HG02938 (cell line): Measurements from ENCODE around the gene DOCK8.
"Not testable (repeated sequence)": the region's sequence is repeated elsewhere in the genome, so short reads cannot be mapped to it uniquely, and the experiment has no call there.

Experiments used
- ATAC-seq: cut with Tn5 transposase; IDR thresholded peaks from one replicate; pipeline ENCODE4 v1.9.1; 2021; ENCODE audit warnings: mild to moderate bottlenecking, moderate library complexity; ENCODE audit not compliant: unreplicated experiment

Gene DOCK8

GRCh38 chr9:405341-405740, 190.7 kb downstream of the DOCK8 start:
- ATAC-seq: no peak

- ATAC-seq: no peak
Observed at GRCh38 chr9:406886-407654, 192.4 kb downstream of the DOCK8 start.

DNA sequence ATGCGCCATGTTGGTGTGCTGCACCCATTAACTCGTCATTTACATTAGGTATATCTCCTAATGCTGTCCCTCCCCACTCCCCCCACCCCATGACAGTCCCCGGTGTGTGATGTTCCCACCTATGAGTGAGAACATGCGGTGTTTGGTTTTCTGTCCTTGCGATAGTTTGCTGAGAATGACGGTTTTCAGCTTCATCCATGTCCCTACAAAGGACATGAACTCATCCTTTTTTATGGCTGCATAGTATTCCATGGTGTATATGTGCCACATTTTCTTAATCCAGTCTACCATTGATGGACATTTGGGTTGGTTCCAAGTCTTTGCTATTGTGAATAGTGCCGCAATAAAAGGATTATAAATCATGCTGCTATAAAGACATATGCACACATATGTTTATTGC, 195.0 kb downstream of the DOCK8 start:
- ATAC-seq: not testable (repeated sequence)

- ATAC-seq: no peak
Observed at GRCh38 chr9:414595-414994, 199.9 kb downstream of the DOCK8 start.

- no peak for ATAC-seq
Observed at GRCh38 chr9:419571-420171, 205.0 kb downstream of the DOCK8 start.

DNA sequence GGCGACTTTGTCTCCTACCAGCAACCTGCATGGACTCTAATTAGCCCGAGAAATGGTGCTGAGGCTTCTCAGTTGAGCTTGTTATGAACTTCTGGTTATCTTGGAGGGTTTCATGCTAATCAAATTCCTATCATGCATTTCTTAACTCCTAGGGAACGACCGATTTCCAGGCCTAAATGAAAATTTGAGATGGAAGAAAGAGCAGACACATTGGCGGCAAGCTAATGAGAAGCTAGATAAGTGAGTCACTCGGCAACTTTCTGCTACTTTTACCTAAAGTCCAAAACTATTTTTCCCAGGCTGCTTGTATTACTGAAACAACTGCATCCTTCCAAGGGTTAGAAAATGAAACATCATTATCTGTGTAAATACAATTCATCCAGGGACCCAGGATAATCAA, 207.2 kb downstream of the DOCK8 start:
- no peak for ATAC-seq

DNA sequence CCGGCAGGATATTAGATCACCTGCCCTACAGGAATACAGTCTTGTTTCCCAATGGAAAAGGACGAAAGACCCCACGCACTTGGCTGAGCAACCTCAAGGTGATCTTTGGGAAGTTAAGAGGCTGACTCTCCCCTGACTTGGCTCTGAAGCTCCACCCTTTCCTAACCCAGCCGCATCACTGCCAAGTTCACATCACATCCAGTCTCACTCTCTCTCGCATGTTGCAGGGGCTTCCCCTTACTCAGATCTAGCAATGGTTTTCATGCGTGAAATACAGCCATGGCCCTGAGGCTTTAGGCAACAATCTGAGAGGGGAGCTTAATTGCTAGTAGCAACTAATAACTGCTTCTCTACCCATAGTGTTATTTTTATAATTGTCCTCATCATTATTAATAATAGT, 211.6 kb downstream of the DOCK8 start:
- no peak for ATAC-seq

- ATAC-seq: no peak
Observed at GRCh38 chr9:426976-427375, 212.3 kb downstream of the DOCK8 start.

DNA sequence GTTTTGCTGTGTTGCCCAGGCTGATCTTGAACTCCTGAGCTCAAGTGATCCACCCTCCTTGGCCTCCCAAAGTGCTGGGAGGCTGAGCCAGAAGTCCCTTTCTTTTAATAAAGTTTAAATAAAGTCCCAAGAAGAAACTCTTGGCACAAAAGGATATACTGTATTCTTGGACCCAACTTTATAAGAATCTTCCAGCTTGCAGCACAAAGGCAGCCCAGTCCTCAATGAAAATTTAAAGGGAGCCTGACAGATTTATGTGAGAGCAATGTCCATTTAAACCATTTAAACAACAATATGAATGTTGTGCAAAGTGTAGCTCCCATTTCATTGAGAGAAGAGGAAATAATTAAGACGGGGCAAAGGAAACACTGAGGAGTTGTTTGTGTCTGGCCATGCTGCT, 217.0 kb downstream of the DOCK8 start:
- no peak for ATAC-seq

GRCh38 chr9:436482-436881, 221.8 kb downstream of the DOCK8 start:
- ATAC-seq: no peak

DNA sequence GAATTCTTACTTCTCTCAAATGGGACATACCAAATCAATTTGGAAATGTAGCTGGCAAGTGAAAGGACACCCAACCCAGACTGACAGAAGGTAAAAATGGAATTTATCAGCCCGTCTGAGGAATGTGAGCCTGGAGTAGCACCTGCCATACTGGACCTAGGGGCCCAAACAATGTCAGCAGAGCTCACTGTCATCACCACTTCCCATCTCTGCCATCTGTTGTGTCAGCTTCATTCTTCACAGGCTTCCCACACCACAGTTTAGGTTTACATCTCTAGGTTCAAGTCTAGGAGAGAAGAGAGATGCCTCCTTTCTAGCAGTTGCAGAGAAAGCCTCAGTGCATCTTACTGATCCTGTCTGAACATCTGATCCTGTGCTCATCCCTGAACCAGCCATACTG, 222.4 kb downstream of the DOCK8 start:
- ATAC-seq: no peak

- ATAC-seq: no peak
Observed at GRCh38 chr9:437574-438001, 222.9 kb downstream of the DOCK8 start.

GRCh38 chr9:438066-438465, 223.4 kb downstream of the DOCK8 start:
- no peak for ATAC-seq

DNA sequence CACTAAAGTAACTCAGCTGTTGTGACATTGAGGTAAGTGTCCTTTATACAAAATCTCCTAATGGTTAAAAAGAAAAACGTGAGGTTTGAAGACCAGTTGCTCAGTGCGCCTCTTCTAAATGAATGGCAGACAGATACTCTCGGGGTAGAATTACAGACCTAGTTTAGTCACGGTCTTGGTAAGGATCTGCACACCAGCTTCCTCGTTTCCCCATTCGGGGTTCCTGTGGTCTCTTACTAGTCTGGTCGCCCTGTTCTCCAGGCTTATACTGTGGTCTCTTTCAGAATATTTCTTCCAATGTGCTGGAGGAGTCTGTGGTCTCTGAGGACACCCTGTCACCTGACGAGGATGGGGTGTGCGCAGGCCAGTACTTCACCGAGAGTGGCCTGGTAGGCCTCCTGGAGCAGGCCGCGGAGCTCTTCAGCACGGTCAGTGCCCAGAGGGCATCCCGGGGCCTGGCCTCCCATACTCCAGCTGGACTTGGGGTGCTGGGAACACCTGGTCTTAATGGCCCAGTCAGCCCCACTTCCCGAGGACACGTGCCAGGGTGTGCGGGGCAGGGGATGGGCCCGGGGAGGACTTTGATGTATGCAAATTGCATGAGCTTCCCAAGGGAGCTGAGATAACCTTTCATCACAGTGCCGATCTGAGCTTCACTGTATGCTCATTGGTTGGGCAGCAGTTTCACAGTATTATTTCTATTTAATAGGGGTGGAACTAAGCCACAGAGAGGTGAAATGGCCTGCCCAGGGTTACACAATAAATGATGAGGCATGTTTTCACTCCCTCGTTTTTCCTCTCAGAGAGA, 224.5 kb downstream of the DOCK8 start:
- no peak for ATAC-seq

- no peak for ATAC-seq
Observed at GRCh38 chr9:441126-441525, 226.5 kb downstream of the DOCK8 start.

DNA sequence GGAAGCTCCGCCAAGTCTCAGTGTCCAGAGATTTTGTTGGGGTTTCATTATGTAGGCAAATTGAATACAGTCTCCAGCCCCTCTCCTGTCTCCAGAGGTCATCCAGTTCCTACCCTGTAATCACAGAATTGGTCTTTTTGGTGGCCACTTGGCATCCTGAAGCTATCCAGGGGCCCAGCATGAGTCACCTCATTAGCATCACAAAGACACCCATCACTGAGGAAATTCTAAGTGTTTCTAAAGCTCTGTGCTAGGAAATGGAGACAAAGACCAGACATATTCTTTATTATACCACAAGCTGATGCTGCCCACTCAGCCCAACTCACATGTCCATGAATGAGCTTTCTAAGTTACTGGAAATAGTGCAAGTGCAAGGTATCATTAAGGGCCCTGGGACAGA, 229.9 kb downstream of the DOCK8 start:
- no peak for ATAC-seq

DNA sequence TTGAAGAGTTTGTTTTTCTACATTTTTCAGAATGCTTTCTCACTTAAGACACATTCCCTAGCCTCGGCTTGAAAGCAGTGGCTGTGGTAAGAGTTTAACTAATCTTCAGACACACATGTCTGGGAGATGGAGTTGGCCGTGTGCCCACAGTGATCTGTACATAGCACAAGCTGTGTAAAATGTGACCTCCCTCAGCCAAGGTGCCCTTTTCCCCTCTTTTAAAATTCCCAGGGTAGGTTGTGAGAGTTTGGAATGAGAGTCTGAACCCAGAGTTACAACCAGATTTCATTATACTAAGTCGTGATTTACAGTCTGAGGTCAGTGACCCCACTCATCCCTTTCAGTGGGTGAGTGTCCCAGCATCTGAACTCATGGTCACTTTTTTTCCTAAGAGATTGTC, 230.4 kb downstream of the DOCK8 start:
- ATAC-seq: no peak

GRCh38 chr9:446074-446699, 231.5 kb downstream of the DOCK8 start:
- ATAC-seq: no peak

GRCh38 chr9:447230-448025, 232.8 kb downstream of the DOCK8 start:
- peak; percentile 47 for ATAC-seq

- no peak for ATAC-seq
Observed at GRCh38 chr9:450057-450456, 235.4 kb downstream of the DOCK8 start.

- ATAC-seq: no peak
Observed at GRCh38 chr9:450561-450960, 235.9 kb downstream of the DOCK8 start.
